PC-3 (cell line): Measurements from ENCODE around the gene TXN2. TPM values are rescaled to one million over a fixed set of nuclear protein-coding genes. Genes with fewer than 3 reads are reported as not detected.

ENCODE experiments used
- ATAC-seq: fragments of 200-7000 bp; cut with Tn5 transposase; 2 replicates; pipeline ENCODE4 v1.9.1; 2020; ENCODE audit warnings: mild to moderate bottlenecking, moderate library complexity
- BruUV-seq: library from RNA; stranded (reverse); fragments of 400-500 nt; replicated peaks from 2 replicates; lab custom pipeline; 2021; lab: Mats Ljungman, UMichigan
- CTCF ChIA-PET: fragments of 300-600 bp; sonication (Branson Sonifier 250); formaldehyde crosslinking; loops from one replicate; lab custom pipeline; 2022; ENCODE audit warnings: antibody characterized with exemption; lab: Charles Lee
- POLR2A ChIA-PET: fragments of 300-600 bp; sonication (Branson Sonifier 250); formaldehyde crosslinking; loops from one replicate; lab custom pipeline; 2022; ENCODE audit warnings: antibody characterized with exemption; ENCODE audit not compliant: unreplicated experiment; lab: Charles Lee
- DNase-seq: peaks from one replicate; pipeline ENCODE4 v3.0.0-alpha.2; 2015
- H2AFZ ChIP-seq: fragments of 300-600 bp; sonication (generic); 2 replicates; pipeline ENCODE4 v1.6.0; 2016; ENCODE audit warnings: antibody characterized with exemption, low read length
- H3F3A ChIP-seq: fragments of 300-600 bp; sonication (generic); one replicate; pipeline ENCODE4 v1.6.0; 2017; ENCODE audit warnings: antibody characterized with exemption, low read length, control low read depth, mild to moderate bottlenecking; ENCODE audit not compliant: unreplicated experiment
- H3K27ac ChIP-seq: fragments of 300-600 bp; sonication (generic); 2 replicates; pipeline ENCODE4 v1.5.1; 2016; ENCODE audit warnings: mild to moderate bottlenecking, low read length
- H3K27me3 ChIP-seq: fragments of 300-600 bp; sonication (generic); 2 replicates; pipeline ENCODE4 v1.6.1; 2016; ENCODE audit warnings: low read length, mixed read lengths
- H3K36me3 ChIP-seq: fragments of 300-600 bp; sonication (generic); 2 replicates; pipeline ENCODE4 v1.6.1; 2016; ENCODE audit warnings: low read depth, mixed run types, low read length, mixed read lengths
- H3K4me1 ChIP-seq: fragments of 300-600 bp; sonication (generic); 2 replicates; pipeline ENCODE4 v1.5.1; 2016; ENCODE audit warnings: low read length; ENCODE audit not compliant: insufficient read depth
- H3K4me2 ChIP-seq: fragments of 300-600 bp; sonication (generic); 2 replicates; pipeline ENCODE4 v1.6.0; 2016; ENCODE audit warnings: low read length
- H3K4me3 ChIP-seq: fragments of 300-600 bp; sonication (generic); 2 replicates; pipeline ENCODE4 v1.5.1; 2016; ENCODE audit warnings: mild to moderate bottlenecking, low read length, mixed read lengths
- H3K79me2 ChIP-seq: fragments of 300-600 bp; sonication (generic); 2 replicates; pipeline ENCODE4 v1.6.1; 2017; ENCODE audit warnings: low read length, mixed read lengths
- H3K9ac ChIP-seq: fragments of 300-600 bp; sonication (generic); 2 replicates; pipeline ENCODE4 v1.6.0; 2016; ENCODE audit warnings: mild to moderate bottlenecking, low read length
- H3K9me2 ChIP-seq: fragments of 300-600 bp; sonication (generic); replicated peaks from 2 replicates; pipeline ENCODE4 v1.6.1; 2016; ENCODE audit warnings: mixed run types, low read length, mixed read lengths
- H3K9me3 ChIP-seq: fragments of 300-600 bp; sonication (generic); 2 replicates; pipeline ENCODE4 v1.6.1; 2016; ENCODE audit warnings: low read length, mixed read lengths
- H4K20me1 ChIP-seq: fragments of 300-600 bp; sonication (generic); 2 replicates; pipeline ENCODE4 v1.6.1; 2016; ENCODE audit warnings: low read length, mixed read lengths
- EZH2 ChIP-seq: fragments of 300-600 bp; sonication (generic); IDR thresholded peaks from one replicate; pipeline ENCODE4 v1.6.1; 2017; ENCODE audit warnings: antibody characterized with exemption, mild to moderate bottlenecking, low read length; ENCODE audit not compliant: unreplicated experiment
- EZH2phosphoT487 ChIP-seq: fragments of 300-600 bp; sonication (generic); IDR thresholded peaks from 2 replicates; pipeline ENCODE4 v1.6.1; 2018; ENCODE audit warnings: mild to moderate bottlenecking, antibody characterized with exemption, low read length, borderline replicate concordance
- intact Hi-C: fragments of 100-400 bp; cut with micrococcal nuclease; formaldehyde crosslinking; loops from 2 replicates; pipeline ENCODE4 v1.9.0; 2023
- total RNA-seq: library from RNA; depleted of rRNA; stranded (reverse); fragments of >200 nt; gene quantifications from 2 replicates; pipeline ENCODE4 v1.2.3, GENCODE V29; 2014
- TF ChIP-seq, protein P1 (sequence below): fragments of 300-600 bp; sonication (generic); conservative IDR thresholded peaks from 2 replicates; pipeline ENCODE4 v1.5.1; 2017; ENCODE audit warnings: antibody characterized with exemption, low read depth, mild to moderate bottlenecking, low read length

Gene TXN2
- total RNA-seq, 1 experiment from 2014 or later = 49.6 TPM

DNA sequence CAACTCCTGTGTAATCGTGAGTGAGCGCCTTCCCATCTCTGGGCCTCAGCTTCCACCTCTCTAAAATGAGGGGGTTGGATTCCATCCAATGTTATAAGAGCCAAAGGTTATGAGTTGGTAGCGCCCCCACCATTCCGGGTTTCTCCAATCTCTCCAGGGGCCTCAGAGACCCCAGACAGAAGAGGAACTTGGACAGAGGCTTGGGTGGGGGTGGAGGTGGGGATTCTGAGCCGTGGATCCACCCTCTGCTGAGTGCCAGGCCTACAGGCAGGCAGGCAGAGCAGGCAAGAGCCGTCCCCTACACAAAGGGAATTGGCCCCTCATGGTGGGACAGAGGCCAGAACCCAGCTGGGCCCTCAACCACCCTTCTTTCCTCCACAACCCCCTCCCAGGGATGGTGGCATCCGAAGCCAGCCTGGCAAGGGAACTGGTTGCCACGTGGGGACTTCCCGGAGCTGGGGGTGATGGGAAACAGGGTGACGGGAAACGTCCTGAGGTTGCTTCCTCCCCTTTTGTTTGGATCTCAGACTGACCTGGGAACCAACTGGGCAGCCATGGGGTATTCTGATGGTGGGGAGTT lies 31.8 kb downstream of the TXN2 start:
- Histone ChIP-seq H3K27me3 (no peaks in the 10 kb centered on the region), H3K4me1 (peaks cover 23% of the 10 kb centered on the region), H2AFZ (no peak overlapping the region), H4K20me1 (no peaks in the 10 kb centered on the region), H3K4me2 (no peak overlapping the region), H3K9me2 (no peaks in the 10 kb centered on the region), H3K36me3 (no peaks in the 10 kb centered on the region), H3K9me3 (no peaks in the 10 kb centered on the region), H3K27ac (no peak overlapping the region), H3K9ac (no peak overlapping the region), H3K4me3 (no peak overlapping the region), H3K79me2 (no peaks in the 10 kb centered on the region), H3F3A (no peaks in the 10 kb centered on the region)
- CTCF ChIA-PET = no interaction called here
- no peak for DNase-seq
- ATAC-seq = no peak
- TF ChIP-seq EZH2phosphoT487 = no peak
- TF ChIP-seq, protein P1, sequence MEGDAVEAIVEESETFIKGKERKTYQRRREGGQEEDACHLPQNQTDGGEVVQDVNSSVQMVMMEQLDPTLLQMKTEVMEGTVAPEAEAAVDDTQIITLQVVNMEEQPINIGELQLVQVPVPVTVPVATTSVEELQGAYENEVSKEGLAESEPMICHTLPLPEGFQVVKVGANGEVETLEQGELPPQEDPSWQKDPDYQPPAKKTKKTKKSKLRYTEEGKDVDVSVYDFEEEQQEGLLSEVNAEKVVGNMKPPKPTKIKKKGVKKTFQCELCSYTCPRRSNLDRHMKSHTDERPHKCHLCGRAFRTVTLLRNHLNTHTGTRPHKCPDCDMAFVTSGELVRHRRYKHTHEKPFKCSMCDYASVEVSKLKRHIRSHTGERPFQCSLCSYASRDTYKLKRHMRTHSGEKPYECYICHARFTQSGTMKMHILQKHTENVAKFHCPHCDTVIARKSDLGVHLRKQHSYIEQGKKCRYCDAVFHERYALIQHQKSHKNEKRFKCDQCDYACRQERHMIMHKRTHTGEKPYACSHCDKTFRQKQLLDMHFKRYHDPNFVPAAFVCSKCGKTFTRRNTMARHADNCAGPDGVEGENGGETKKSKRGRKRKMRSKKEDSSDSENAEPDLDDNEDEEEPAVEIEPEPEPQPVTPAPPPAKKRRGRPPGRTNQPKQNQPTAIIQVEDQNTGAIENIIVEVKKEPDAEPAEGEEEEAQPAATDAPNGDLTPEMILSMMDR = no peak
- TF ChIP-seq EZH2 = no peak
- no TSS peak for BruUV-seq
- intact Hi-C loops = no loop called here
- POLR2A ChIA-PET = no interaction called here

DNA sequence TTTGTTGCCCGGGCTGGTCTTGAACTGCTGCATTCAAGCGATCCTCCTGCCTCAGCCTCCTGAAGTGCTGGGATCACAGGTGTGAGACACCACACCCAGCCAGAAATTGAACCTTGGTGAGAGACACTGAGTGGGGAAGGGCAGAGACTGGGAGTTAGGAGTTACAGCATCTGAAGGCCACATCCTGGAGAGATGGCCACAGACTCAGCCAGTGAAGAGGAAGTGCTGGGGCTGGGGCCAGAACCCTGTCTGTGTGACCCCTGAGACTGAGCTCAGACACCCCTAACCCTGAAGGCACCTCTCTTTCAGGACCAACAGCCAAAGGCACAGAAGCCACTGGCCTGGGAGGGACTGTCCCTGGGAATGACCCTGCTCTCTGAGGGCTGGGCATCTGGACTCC lies 33.8 kb downstream of the TXN2 start:
- CTCF ChIA-PET = no interaction called here
- no peak for ATAC-seq

DNA sequence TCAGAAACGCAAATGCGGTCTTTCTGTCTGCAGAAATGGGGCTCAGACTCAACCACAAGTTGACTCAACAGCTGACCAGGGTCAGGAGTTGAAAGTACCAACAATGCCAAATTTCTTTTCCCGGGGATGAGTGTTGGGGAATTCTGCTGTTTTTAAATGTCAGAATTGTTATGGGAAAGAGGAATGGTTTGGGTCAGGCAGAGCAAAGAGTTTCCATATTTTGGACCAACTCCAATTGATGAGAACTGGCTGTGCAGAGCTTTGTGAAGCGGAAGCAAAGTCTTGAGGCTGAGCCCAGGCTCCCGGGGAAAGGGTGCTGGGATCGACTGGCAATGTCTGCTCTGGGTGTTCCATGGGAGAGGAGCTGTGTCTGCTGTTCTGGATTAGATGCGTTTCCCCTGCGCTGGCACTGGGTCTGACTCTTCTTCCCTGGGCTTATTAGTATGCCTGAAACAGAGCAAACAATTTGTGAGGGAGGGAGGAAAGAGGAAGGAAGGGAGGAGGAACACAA lies 36.2 kb downstream of the TXN2 start:
- Histone ChIP-seq H3K9me3 (no peaks in the 10 kb centered on the region), H3K79me2 (no peaks in the 10 kb centered on the region), H3K4me1 (no peaks in the 10 kb centered on the region), H3K27me3 (no peaks in the 10 kb centered on the region), H2AFZ (peak overlapping the region; percentile 63), H3F3A (no peaks in the 10 kb centered on the region), H3K4me3 (no peak overlapping the region), H3K27ac (no peak overlapping the region), H3K4me2 (peak overlapping the region; percentile 16; the same call in 1 of the 2 replicates), H3K9ac (no peak overlapping the region), H3K36me3 (no peaks in the 10 kb centered on the region), H3K9me2 (no peaks in the 10 kb centered on the region), H4K20me1 (no peaks in the 10 kb centered on the region)
- BruUV-seq = no TSS peak
- TF ChIP-seq EZH2 (no peak), EZH2phosphoT487 (no peak)
- TF ChIP-seq, protein P1 = no peak
- no peak for ATAC-seq
- intact Hi-C loops = no loop called here
- ChIA-PET POLR2A (no interaction called here), CTCF (no interaction called here)
- DNase-seq = no peak

More for the DNA sequence above, 33.8 kb downstream of the TXN2 start:
- POLR2A ChIA-PET = interaction anchor here (0.6 kb wide), 1 partner anchor 59 kb away, joined by 4 read pairs; no protein-coding TSS in a partner anchor
- H3K4me2 ChIP-seq = no peak overlapping the region
- no peak for TF ChIP-seq EZH2
- TF ChIP-seq, protein P1 = no peak
- TF ChIP-seq EZH2phosphoT487 = no peak
- H3F3A ChIP-seq = no peaks in the 10 kb centered on the region
- no peak overlapping the region for H3K9ac ChIP-seq
- no peak overlapping the region for H3K27ac ChIP-seq
- no peak for DNase-seq
- H3K36me3 ChIP-seq = no peaks in the 10 kb centered on the region
- H4K20me1 ChIP-seq = no peaks in the 10 kb centered on the region
- peaks cover 15% of the 10 kb centered on the region for H3K4me1 ChIP-seq
- intact Hi-C loops = no loop called here
- H3K9me2 ChIP-seq = no peaks in the 10 kb centered on the region
- H3K79me2 ChIP-seq = no peaks in the 10 kb centered on the region
- H3K4me3 ChIP-seq = no peak overlapping the region
- H3K9me3 ChIP-seq = no peaks in the 10 kb centered on the region
- H3K27me3 ChIP-seq = no peaks in the 10 kb centered on the region
- BruUV-seq = no TSS peak
- H2AFZ ChIP-seq = no peak overlapping the region
